NCI-H2171 (cell line): ENCODE measurements around the gene NPTX1.
"Not testable (repeated sequence)": the region's sequence is repeated elsewhere in the genome, so short reads cannot be mapped to it uniquely, and the experiment has no call there.

ENCODE experiments used
- DNase-seq: peaks from one replicate; lab custom pipeline; 2025; lab: John Stamatoyannopoulos, UW

The NPTX1 gene, protein sequence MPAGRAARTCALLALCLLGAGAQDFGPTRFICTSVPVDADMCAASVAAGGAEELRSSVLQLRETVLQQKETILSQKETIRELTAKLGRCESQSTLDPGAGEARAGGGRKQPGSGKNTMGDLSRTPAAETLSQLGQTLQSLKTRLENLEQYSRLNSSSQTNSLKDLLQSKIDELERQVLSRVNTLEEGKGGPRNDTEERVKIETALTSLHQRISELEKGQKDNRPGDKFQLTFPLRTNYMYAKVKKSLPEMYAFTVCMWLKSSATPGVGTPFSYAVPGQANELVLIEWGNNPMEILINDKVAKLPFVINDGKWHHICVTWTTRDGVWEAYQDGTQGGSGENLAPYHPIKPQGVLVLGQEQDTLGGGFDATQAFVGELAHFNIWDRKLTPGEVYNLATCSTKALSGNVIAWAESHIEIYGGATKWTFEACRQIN

DNA sequence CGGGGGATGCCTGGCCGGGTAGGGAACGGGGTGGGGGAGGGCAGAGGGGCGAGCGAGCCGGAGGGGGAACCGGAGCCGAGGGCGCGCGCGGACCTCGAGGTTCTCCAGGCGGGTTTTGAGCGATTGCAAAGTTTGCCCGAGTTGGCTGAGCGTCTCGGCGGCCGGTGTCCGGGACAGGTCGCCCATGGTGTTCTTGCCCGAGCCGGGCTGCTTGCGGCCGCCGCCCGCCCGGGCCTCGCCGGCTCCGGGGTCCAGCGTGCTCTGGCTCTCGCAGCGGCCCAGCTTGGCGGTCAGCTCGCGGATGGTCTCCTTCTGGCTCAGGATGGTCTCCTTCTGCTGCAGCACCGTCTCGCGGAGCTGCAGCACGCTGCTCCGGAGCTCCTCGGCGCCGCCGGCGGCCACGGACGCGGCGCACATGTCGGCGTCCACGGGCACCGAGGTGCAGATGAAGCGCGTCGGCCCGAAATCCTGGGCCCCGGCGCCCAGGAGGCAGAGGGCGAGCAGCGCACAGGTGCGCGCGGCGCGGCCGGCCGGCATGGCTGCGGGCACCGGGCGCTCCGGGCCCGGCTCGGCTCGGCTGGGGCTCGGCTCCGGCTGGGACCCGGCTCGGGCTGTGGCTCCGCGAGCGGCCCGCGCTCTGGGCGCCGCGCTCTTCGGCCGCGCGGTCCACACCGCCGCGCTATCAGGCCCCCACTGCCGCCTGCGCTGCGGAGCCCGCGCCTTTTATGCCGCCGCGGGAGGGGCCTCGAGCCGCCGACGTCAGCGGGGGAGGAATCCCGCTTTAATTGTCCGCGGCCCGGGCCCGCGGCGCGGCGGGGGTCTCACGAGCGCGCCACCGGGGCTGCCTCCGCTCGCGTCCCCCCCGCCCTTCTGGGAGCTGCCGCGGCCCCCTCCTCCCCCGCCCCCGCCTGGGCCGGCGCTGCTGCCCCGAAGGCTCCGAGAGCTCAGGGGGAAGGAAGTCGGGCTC is at the start of gene NPTX1:
NPTX1 (minus strand) TSS at position 698 of the 967 bp plus-strand sequence; CDS start at position 537, 161 bp downstream.
- peak; percentile 40 for DNase-seq

DNA sequence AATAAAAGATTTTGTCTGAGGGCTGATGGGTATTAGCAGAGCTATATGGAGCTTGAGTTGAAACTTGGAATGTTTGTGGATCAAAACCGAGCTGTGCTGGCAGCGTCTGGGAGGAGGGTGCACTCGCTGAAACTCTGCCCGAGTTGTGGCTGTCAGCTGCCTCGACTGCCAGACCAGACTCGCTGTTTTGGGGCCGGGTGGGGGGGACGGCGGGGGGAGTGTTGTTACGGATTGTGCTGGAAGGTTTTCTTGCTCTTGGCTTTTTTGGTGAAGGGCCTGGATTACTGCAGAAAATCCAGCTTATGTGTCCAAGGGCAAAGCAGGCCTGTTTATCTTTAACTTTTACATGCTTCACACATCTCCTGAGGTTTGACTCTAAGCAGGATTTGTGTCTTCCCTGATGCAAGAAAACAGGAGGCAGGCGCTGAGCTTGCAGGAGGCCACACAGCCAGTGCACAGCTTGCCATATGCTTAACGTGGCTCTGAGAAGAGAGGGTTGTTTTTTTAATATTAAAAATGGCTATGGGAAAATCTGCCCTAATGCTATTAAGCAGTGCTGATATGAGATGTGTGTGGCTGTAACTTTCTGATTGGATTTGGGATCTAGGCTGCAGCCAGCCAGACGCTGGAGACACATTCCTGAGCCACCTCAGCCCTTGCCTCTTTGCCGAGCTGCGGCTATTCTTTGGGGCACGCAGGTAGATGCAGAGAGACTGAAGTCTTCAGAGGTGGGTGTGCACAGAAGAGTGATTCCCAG is 47.7 kb upstream of the NPTX1 start:
- peak; percentile 44 for DNase-seq

DNA sequence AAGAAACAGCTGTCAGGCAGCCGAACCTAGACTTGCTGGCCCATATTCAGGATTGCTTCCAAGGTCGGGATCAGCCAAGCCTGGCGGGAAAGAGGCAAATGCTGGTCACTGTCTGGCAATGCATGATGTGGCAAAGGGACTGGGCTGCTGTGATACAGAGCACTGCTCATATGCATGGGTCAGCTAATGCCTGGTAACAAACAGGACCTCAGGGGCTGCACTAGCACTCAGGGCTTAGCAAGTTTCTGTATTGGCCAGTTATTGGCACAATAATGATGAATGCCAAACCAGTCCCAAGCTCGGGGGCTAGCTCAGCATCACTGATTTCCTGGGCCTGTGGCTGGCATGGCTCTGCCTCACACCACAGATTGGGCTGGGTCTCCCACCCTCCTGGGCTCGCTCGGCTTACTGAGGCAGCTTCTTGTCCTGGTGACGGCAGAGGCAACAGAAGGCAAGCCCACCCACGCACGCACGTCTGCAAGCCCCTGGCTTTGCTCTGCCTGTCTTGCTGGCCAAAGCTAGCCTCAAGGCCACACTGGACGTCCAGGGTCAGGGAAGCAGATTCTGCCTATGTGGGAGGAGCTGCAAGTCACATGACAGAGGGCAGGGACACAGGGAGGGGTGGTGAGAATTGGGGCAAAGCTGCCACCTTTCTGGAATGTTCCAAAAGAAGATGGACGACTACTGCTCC is 46.8 kb upstream of the NPTX1 start:
- DNase-seq: no peak

DNA sequence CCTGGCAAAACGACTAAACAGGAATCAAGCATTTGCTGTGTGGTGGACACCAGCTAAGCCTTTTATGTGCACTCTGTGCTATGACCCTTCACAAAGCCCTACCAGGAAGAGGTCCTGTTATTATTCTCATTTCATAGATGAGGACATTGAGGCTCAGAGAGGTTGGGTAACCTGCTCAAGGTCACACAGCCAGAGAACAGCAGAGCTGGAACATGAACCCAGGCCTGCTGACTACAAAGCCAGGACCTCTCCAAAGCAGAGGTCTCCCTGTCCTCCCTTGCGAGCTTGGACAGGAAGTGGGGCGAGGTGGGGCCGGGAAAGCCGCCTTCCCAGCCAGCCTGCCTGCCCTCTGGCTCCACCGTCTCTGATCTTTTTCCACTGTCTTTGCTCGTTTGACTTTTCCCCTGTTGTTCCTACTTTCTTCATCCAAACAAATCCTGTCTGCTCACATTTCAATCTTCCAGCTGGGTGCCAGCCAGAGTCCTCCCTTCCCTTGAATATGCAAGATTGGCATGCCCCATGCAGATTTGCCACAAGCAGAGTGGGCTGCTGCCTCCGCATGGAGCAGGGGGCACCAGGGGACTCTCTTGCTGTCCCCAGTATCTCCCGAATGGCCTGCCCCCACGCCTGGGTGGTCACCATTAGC is 44.5 kb upstream of the NPTX1 start:
- DNase-seq: no peak

DNA sequence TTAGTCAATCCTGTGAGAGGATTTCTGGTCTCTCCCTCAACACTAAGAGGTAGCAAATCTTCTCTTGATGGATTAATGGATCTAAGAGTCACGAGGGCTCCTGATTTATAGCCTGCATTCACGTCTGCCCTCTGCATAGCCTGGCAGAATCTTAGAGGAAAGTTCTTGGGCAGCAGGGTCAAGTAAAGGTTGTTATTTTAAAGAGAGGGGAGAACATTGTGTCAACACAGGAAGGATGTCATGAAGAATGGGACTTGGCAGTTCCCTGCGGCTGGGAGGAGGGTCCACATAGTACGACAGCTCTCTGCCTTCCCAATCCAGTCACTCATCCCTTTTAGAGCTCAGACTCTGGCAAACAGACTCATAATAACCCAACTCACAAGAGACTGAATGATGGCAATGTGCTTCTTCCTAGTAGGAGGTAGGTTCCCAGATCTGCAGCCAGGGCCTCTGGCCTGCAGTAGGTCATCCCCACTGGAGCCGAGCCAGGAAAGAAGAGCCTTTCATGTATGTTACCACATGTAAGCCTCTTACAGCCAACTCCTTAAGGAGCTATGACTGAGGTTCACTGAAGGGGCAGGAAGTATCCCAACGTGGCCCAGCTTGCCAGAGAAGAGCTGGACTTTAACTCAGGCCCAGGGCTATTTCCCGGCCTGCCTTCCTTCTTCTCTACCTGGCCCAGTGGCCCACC is 42.8 kb upstream of the NPTX1 start:
- DNase-seq: no peak

DNA sequence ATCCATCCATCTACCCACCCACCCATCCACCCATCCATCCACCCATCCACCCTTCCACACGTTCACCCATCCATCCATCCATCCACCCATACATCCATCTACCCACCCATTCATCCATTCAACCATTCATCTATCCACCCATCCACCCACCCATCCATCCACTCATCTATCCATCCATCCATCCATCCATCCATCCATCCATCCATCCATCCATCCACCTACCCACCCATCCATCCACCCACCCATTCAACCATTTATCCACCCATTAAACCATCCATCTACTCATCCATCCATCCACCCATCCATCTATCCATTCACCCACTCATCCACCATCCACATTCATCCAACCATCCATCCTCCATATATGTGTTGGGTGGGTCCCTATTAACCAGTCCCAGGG is 42.0 kb upstream of the NPTX1 start:
- DNase-seq: no peak

DNA sequence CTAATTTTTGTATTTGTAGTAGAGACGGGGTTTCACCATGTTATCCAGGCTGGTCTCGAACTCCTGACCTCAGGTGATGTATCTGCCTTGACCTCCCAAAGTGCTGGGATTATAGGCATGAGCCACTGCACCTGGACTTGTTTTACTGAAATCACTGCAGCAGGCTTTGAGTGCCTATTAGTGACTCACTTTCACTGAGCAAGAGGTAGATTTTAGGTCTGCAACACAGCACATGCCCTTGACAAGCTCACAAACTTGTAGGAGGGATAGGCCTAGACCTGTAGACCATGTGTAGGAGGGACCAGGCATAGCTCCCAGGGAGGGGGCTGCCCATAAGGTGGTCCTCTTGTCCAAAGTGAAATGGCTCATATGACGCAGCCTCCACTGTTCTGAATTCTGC is 41.2 kb upstream of the NPTX1 start:
- no peak for DNase-seq

DNA sequence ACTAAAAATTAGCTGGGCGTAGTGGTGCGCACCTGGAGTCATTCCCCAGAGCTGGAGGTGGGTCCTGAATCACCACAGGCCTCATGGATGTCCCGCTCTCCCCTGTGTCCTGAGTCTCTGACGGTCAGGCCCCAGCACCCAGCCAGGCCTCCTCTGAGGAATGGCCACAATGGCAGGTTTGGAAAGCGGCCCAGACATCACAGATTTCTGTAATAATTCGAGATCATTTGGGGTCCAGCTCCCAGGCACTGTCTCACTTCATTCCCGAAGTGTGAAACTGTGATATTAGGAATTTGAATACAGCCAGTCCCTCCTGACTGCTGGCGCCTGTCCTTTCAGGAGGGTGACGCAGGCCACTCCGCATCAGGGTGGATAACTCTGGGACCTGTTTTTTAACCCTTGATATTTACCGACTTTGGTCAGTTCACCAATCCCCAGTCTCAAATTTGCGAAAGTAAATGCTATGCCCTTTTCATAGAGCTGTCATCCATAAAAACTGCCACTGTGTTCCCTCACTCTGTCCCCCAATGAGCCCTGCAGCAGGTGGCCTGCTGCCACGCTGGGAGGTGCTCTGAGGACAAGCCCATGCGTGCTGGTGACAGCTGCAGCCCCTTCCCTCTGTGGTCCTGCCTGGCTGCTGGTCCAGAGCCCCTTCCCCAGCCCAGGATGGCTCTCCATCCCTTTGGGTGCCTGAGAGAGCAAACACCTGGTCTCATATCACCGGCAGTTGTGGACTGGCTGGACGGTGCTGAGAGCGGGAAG is 39.9 kb upstream of the NPTX1 start:
- no peak for DNase-seq

DNA sequence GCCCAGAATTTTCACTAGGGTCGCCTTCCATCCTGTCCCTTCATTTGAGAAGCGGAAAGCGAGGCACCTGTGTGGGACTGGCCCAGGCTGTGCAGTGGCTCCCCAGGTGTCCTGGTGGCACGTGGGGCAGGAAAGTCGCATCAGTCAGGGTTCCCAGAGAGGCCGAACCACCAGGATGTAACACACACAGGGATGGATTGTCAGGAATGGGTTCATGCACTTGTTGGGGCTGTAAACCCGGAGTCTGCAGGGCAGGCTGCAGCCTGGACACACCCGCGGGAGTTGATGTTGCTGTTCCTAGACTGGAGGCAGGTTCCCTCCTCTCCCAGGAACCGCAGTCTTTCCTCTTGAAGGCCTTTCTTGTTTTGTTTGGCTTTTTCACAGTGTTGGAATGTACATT is 37.5 kb upstream of the NPTX1 start:
- DNase-seq: no peak

DNA sequence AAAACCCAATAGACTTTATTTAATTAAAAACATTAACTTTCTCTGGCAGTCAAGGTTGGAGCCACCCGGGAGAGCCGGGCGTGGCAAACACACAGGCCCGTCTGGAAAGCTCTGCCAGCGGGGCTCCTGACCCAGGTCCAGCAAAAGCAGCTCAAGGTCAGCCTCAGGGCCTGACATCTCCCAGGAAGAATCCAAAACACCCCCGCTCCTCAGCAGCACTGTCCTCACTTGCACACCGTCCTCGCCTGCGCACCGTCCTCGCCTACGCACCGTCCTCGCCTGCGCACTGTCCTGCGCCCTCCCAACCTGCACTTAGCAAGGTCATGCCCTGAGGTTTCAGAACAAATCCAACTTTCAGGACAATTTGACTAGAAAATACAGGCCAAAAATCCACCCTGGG is 36.8 kb upstream of the NPTX1 start:
- DNase-seq: no peak

DNA sequence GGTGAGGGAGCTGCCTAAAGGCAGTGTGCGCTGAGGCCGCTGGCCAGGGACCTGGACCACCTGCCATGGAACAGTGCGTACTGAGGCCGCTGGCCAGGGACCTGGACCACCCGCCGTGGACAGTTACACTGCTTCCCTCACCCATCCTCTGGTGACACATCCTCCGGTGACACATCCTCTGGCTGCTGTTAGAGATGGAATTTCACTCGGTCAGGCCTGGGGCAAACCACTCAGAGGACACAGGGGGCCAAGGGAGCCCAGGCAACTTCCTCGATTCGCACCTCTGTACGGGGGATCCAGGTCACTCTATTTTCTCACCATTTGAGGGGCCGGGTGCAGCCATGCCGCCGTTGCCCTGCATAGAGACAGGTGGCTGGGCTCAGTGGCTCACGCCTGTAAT is 35.8 kb upstream of the NPTX1 start:
- DNase-seq: no peak

DNA sequence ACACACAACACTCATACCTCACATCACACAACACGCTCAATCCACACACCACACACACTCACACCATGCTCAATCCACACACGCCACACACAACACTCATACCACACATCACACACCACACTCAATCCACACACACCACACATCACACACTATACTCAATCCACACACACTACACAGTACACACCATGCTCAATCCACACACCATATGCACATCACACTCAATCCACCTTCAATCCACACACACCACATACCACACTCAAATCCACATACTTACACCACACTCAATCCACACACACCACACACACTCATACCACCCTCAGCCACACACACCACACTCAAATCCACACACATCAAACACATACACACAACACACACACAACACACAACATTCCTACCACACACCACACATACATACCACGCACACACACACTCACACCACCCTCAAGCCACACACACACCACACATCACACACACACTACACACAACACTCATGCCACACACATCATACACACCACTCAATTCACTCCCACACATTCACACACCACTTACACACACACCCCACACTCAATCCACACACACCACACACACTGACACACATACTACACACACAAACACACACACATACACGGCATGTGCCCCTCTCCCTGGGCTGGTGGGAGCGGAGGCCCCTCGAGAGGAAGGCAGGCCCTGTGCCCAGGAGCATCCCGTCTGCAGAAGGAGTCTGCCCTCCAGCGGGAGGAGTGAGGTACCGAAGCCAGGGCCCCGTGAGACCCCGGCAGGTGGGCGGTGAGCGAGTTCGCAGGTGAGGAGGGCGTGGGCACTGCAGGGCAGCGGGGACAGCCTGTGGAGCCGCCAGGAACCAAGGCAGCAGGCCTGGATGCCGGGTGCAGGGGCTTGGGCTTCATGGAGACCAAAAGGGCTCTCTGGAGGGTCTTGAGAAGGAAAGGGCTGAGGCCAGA is 35.1 kb upstream of the NPTX1 start:
- no peak for DNase-seq

DNA sequence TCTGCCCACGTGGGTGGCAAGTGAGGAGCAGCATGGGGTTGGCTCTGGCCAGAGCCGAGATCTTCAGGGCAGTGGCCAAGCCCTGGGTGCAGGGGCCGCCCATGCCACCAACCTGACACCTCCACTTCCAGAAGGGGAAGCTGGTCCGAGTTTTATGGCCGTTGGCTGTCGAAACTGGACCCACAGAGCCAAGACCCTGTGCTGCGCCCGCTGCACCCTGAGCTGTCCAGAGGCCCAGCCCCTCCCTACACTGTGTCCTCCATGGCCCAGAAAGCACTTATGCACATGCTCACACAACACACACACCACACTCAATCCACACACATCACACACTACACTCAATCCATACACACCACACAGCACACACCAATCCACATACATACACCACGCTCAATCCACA is 34.4 kb upstream of the NPTX1 start:
- DNase-seq: no peak

DNA sequence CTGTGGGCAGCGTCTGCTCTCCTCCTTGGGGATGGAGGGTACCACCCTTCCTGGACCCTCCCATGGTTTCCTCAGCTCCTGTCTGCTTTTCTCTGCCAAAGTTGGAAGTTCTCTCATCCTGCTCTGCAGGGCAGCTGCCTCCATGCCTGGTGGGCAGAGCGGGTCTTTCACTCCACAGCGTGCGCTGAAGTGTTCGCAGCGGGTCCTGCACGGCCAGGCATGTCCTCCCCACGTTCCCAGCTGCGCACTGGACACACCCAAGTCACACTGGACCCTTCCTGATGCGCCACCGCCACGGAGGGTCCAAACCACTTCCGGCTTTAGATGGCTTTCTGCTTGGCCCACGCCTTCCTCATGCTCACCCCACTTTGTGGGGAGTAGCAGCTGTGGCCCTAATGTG is 33.7 kb upstream of the NPTX1 start:
- DNase-seq: no peak

DNA sequence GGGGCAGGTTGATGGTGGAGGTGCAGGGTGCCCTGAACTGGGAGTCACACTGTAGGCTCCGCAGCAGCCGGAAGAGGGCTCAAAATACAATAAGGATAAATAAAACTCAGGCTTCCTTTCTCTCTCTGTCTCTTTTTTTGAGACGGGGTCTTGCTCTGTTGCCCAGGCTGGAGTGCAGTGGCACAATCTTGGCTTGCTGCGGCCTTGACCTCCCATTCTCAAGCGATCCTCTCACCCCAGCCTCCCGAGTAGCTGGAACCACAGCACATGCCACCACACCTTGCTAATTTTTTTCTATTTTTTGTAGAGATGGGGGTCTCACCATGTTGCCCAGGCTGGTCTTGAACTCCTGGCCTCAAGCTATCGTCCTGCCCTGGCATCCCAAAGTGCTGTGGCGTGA is 32.9 kb upstream of the NPTX1 start:
- no peak for DNase-seq

DNA sequence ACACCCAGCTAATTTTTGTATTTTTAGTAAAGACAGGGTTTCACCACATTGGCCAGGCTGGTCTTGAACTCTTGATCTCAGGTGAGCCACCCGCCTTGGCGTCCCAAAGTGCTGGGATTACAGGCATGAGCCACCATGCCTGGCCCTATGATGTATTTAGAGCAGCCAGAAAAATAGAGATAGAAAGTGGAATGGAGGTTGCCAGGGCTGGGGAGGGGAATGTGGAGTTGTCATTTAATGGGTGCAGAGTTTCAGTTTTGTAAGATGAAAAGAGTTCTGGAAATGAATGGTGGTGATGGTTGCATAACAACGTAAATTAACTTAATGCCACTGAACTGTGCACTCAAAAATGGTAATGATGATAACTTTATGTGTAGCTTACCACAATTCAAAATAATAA is 31.6 kb upstream of the NPTX1 start:
- no peak for DNase-seq

DNA sequence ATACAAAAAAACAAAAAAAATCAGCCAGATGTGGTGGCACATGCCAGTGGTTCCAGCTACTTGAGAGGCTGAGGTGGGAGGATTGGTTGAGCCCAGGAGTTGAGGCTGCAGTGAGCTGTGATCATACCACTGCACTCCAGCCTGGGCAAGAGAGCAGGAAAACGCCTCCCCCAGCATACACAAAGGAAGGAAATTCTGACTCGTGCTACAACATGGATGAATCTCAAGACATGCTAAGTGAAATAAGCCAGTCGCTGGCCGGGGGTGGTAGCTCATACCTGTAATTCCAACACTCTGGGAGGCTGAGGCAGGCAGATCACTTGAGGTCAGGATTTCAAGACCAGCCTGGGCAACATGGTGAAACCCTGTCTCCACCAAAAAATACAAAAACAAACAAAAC is 30.8 kb upstream of the NPTX1 start:
- not testable (repeated sequence) for DNase-seq

DNA sequence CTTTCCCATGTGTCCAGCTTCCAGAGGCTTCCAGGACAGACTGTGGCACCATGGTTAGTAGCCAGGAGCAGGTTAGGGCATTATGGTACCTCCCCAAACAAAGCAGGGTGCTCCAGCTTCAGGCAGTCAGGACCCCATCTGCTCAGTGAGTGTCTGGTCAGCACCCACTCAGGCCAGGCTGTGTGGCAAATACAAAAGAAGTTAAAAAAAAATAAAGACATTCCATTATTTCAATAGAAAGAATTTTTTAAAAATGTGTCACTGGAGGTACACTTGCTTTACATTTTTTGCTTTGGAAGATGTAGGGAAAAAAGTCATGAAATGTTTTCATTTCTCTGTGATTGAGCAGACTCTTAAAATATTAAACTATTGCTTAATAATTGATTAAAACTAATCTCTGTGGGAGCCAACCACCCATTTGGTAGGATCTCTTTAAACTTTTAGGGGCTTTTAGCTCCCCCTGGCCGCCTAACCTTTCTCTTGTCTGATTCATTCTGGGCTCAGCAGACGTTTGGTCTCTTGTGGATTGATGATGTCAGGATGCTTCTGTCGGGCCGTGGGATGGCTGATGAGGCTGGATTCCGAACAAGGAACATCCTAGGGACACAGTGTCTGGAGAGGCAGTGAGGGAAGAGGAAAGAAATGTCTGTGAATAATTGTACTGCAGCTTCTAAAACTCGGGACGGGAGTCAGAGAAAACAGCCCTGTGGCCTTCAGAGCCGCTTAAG is 28.4 kb upstream of the NPTX1 start:
- DNase-seq: no peak
